Hematopoietic multipotent progenitor cell (in vitro differentiated cells): ENCODE data around the gene ZEB2. TPM values are rescaled to one million over a fixed set of nuclear protein-coding genes. Genes with fewer than 3 reads are reported as not detected.
"Not testable (repeated sequence)": the region's sequence is repeated elsewhere in the genome, so short reads cannot be mapped to it uniquely, and the experiment has no call there.

ENCODE experiments used
- DNase-seq, 3 donors: peaks; one replicate each; pipeline ENCODE4 v3.0.0-alpha.2; 2011 to 2015; ENCODE audit warnings: low read depth in 2 of 3, low spot score in 2 of 3
- total RNA-seq: library from RNA; depleted of rRNA; stranded (reverse); fragments of >200 nt; gene quantifications from one replicate; pipeline ENCODE4 v1.2.3, GENCODE V29; 2012

The ZEB2 gene
- total RNA-seq, 1 donor = 117 TPM

- DNase-seq = not testable (repeated sequence)
Observed at GRCh38 chr2:144364247-144364646, 155.7 kb downstream of the ZEB2 start.

GRCh38 chr2:144362401-144362800, 157.5 kb downstream of the ZEB2 start:
- DNase-seq = no peak

- no peak for DNase-seq
Observed at GRCh38 chr2:144361742-144362141, 158.2 kb downstream of the ZEB2 start.

- no peak for DNase-seq
Observed at GRCh38 chr2:144359684-144360083, 160.2 kb downstream of the ZEB2 start.

- DNase-seq = no peak
Observed at GRCh38 chr2:144358979-144359541, 160.9 kb downstream of the ZEB2 start.

GRCh38 chr2:144358374-144358964, 161.4 kb downstream of the ZEB2 start:
- no peak for DNase-seq

GRCh38 chr2:144357623-144358373, 162.1 kb downstream of the ZEB2 start:
- DNase-seq = no peak

- no peak for DNase-seq
Observed at GRCh38 chr2:144356402-144356801, 163.5 kb downstream of the ZEB2 start.

- no peak for DNase-seq
Observed at GRCh38 chr2:144354953-144355352, 165.0 kb downstream of the ZEB2 start.

- DNase-seq = no peak
Observed at GRCh38 chr2:144351687-144352086, 168.2 kb downstream of the ZEB2 start.

- DNase-seq = no peak
Observed at GRCh38 chr2:144350151-144350802, 169.6 kb downstream of the ZEB2 start.

GRCh38 chr2:144349674-144350073, 170.2 kb downstream of the ZEB2 start:
- no peak for DNase-seq

- no peak for DNase-seq
Observed at GRCh38 chr2:144348846-144349245, 171.1 kb downstream of the ZEB2 start.

GRCh38 chr2:144346229-144346628, 173.7 kb downstream of the ZEB2 start:
- DNase-seq = no peak

- DNase-seq = no peak
Observed at GRCh38 chr2:144343145-144343544, 176.8 kb downstream of the ZEB2 start.

GRCh38 chr2:144341538-144341937, 178.4 kb downstream of the ZEB2 start:
- no peak for DNase-seq

GRCh38 chr2:144339048-144339447, 180.9 kb downstream of the ZEB2 start:
- DNase-seq = no peak

GRCh38 chr2:144334551-144334950, 185.4 kb downstream of the ZEB2 start:
- DNase-seq = no peak
